Ovary (tissue), 3 donors: ENCODE data around the gene SMOC2.

ENCODE experiments used
- CTCF ChIP-seq, 3 donors: fragments of 450-650 bp in 2 of 3; fragments of 200-600 bp in 1 of 3; IDR thresholded peaks; one replicate each; pipeline versions ENCODE4 v1.5.1 to v1.8.0; 2016 to 2022; ENCODE audit warnings: antibody characterized with exemption in 3 of 3, mild to moderate bottlenecking in 1 of 3
- POLR2A ChIP-seq: fragments of 450-650 bp; IDR thresholded peaks from one replicate; pipeline ENCODE4 v1.6.1; 2017; ENCODE audit warnings: antibody characterized with exemption, mild to moderate bottlenecking, moderate library complexity
- donor health status: DM: no; HTN: no; CAD: no.

GRCh38 chr6:168584671-168585070 lies 143.7 kb downstream of the SMOC2 start:
- TF ChIP-seq CTCF (IDR thresholded peaks at IDR 0.05) = no peak
- TF ChIP-seq POLR2A = no peak
